ENCODE data around the gene HEPHL1. TPM values are rescaled to one million over a fixed set of nuclear protein-coding genes. Genes with fewer than 3 reads are reported as not detected.

The HEPHL1 gene
- total RNA-seq, 2 experiments from 2014 or later = not detected

DNA sequence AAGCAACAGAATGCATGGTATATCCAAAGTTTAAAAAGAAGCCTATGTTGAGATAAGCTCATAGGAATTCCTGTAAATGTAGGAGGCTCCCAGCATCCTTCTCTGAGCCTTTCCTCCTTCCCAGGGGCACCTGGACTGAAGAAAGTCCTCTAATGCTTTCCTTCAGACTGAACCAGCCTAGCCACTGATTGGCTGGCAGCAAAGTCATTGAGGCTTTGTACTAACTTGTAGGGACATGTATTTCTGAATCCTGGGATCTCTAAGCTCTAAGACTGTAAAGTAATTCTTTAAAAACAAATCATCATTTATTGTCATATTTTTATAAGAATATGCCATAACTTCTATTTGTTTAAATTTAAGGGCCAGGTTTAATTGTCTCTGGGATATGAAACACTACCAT lies 83.6 kb downstream of the HEPHL1 start:
- TF ChIP-seq, protein P1, sequence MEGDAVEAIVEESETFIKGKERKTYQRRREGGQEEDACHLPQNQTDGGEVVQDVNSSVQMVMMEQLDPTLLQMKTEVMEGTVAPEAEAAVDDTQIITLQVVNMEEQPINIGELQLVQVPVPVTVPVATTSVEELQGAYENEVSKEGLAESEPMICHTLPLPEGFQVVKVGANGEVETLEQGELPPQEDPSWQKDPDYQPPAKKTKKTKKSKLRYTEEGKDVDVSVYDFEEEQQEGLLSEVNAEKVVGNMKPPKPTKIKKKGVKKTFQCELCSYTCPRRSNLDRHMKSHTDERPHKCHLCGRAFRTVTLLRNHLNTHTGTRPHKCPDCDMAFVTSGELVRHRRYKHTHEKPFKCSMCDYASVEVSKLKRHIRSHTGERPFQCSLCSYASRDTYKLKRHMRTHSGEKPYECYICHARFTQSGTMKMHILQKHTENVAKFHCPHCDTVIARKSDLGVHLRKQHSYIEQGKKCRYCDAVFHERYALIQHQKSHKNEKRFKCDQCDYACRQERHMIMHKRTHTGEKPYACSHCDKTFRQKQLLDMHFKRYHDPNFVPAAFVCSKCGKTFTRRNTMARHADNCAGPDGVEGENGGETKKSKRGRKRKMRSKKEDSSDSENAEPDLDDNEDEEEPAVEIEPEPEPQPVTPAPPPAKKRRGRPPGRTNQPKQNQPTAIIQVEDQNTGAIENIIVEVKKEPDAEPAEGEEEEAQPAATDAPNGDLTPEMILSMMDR (IDR thresholded peaks at IDR 0.05) = no peak
- POLR2A ChIA-PET = no interaction called here
- ATAC-seq = no peak
- Mint-ChIP-seq H3K36me3 (ENCODE audit: low read depth) (no peaks in the 10 kb centered on the region), H3K4me1 (ENCODE audit: low read depth) (no peaks in the 10 kb centered on the region), H3K9me3 (no peaks in the 10 kb centered on the region), H3K27me3 (peaks cover 9% of the 10 kb centered on the region), H3K4me3 (no peak overlapping the region), H3K27ac (no peak overlapping the region)
- intact Hi-C loops (cut with micrococcal nuclease) = no loop called here
- DNase-seq = no peak
- CTCF ChIA-PET = interaction anchor here (0.9 kb wide), 1 partner anchor 24 kb away, joined by 3 read pairs; the partner anchor contains the start of gene PANX1

DNA sequence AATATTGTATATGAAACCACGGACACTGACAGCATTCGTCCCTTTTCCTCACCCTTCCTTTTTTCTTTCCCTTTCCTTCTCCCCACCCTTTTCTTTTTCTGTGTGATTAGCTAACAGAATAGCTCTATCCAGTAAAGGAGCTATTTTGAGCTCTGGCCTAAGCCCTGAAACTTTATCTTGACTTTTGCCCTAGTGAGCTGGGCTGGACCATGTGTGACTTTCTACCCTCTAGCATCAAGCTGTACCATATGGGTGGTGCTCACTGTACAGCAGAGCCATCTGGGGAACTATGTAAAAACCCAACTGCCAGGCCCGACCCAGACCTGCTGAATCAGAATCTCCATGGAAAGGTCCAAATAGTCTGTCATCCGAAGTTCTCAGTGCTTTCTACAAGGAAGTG lies 85.6 kb downstream of the HEPHL1 start:
- no peak overlapping the region for H3K27ac Mint-ChIP-seq
- CTCF ChIA-PET = no interaction called here
- H3K9me3 Mint-ChIP-seq = no peaks in the 10 kb centered on the region
- DNase-seq (no peak), ATAC-seq (no peak)
- H3K4me3 Mint-ChIP-seq = no peak overlapping the region
- no peaks in the 10 kb centered on the region for H3K36me3 Mint-ChIP-seq (ENCODE audit: low read depth)
- TF ChIP-seq, protein P1 (IDR thresholded peaks at IDR 0.05) = no peak
- H3K27me3 Mint-ChIP-seq = peaks cover 17% of the 10 kb centered on the region
- intact Hi-C loops (cut with micrococcal nuclease) = no loop called here
- POLR2A ChIA-PET = no interaction called here
- no peaks in the 10 kb centered on the region for H3K4me1 Mint-ChIP-seq (ENCODE audit: low read depth)

DNA sequence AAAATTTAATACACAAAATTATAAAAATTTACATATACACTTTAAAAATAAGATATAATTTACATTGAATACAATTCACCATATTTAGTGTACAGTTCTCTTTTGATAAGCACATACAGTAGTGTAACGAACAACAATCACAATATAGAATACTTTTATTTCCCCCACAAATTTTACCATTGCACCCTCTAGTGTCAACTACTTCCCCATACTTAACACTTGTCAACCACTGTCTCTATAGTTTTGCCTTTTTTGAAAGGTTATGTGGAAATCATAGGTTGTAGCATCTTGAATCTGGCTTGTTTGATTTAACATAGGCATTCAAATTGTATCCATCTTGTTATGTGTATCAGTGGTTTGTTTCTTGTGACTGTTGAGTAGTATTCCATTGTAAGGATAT lies 86.2 kb downstream of the HEPHL1 start:
- TF ChIP-seq, protein P1 (IDR thresholded peaks at IDR 0.05) = no peak
- Mint-ChIP-seq H3K4me3 (no peak overlapping the region), H3K9me3 (no peaks in the 10 kb centered on the region), H3K36me3 (ENCODE audit: low read depth) (no peaks in the 10 kb centered on the region), H3K27ac (no peak overlapping the region), H3K27me3 (peaks cover 17% of the 10 kb centered on the region), H3K4me1 (ENCODE audit: low read depth) (no peaks in the 10 kb centered on the region)
- DNase-seq = no peak
- CTCF ChIA-PET = no interaction called here
- intact Hi-C loops (cut with micrococcal nuclease) = no loop called here
- POLR2A ChIA-PET = no interaction called here
- no peak for ATAC-seq

DNA sequence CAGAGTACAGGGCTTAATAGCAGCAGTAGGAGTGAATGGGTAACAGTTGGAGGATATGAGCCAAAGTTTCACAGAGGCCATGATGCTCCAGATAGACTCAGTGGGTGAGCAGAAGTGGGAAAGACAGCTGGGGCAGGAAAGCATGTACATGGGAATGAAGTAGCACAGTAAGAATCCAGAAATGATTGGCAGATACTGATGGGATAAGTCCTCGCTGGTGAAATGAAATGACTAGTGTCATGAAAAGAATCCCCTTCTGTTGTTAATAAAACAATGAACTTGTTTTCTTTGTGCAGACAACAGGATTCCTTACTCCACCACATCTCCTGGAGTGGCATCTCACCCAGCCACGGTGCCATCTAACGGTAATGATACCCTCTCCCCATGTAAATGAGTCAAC lies 90.1 kb downstream of the HEPHL1 start:
- Mint-ChIP-seq H3K27me3 (peaks cover 35% of the 10 kb centered on the region), H3K9me3 (no peaks in the 10 kb centered on the region), H3K4me1 (ENCODE audit: low read depth) (no peaks in the 10 kb centered on the region), H3K4me3 (no peak overlapping the region), H3K27ac (no peak overlapping the region), H3K36me3 (ENCODE audit: low read depth) (no peaks in the 10 kb centered on the region)
- ATAC-seq (no peak), DNase-seq (no peak)
- TF ChIP-seq, protein P1 (IDR thresholded peaks at IDR 0.05) = no peak
- intact Hi-C loops (cut with micrococcal nuclease) = no loop called here
- CTCF ChIA-PET = no interaction called here
- POLR2A ChIA-PET = no interaction called here

DNA sequence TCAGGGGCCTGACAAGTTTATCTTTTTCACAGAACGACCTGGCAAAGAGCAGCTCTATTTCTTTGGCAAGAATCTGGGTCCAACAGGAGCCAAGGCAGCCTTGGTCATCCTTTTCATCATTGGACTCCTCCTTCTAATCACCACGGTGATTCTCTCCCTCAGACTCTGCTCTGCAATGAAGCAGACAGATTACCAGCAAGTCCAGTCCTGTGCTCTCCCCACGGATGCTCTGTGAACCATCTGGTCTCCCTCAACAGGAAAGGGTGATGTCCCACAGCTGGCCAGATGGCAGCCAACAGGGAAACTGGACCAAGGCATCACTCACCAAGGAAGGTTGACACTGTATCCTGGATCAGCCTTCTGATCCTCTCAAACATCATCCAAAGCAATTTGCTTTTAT lies 90.5 kb downstream of the HEPHL1 start:
- intact Hi-C loops (cut with micrococcal nuclease) = no loop called here
- Mint-ChIP-seq H3K4me1 (ENCODE audit: low read depth) (no peaks in the 10 kb centered on the region), H3K9me3 (no peaks in the 10 kb centered on the region), H3K27me3 (peaks cover 35% of the 10 kb centered on the region), H3K27ac (no peak overlapping the region), H3K4me3 (no peak overlapping the region), H3K36me3 (ENCODE audit: low read depth) (no peaks in the 10 kb centered on the region)
- POLR2A ChIA-PET = no interaction called here
- CTCF ChIA-PET = no interaction called here
- ATAC-seq = no peak
- DNase-seq = no peak
- TF ChIP-seq, protein P1 (IDR thresholded peaks at IDR 0.05) = no peak

Data from activated CD8-positive, alpha-beta T cell treated with anti-CD3 and anti-CD28 coated beads for 36 hours (primary cell).